Lower leg skin (tissue), 3 donors: Measurements from ENCODE around the gene PCYOX1L.

Source experiments
- POLR2A ChIP-seq, 2 donors: fragments of 450-650 bp; IDR thresholded peaks; one replicate each; pipeline ENCODE4 v1.6.1; 2016 to 2017; ENCODE audit warnings: antibody characterized with exemption in 2 of 2, mild to moderate bottlenecking in 1 of 2, moderate library complexity in 1 of 2
- TF ChIP-seq, protein P1 (sequence below), 3 donors: fragments of 450-650 bp; IDR thresholded peaks; one replicate each; pipeline ENCODE4 v1.5.1; 2016; ENCODE audit warnings: antibody characterized with exemption in 3 of 3, mild to moderate bottlenecking in 3 of 3, moderate library complexity in 2 of 3

DNA sequence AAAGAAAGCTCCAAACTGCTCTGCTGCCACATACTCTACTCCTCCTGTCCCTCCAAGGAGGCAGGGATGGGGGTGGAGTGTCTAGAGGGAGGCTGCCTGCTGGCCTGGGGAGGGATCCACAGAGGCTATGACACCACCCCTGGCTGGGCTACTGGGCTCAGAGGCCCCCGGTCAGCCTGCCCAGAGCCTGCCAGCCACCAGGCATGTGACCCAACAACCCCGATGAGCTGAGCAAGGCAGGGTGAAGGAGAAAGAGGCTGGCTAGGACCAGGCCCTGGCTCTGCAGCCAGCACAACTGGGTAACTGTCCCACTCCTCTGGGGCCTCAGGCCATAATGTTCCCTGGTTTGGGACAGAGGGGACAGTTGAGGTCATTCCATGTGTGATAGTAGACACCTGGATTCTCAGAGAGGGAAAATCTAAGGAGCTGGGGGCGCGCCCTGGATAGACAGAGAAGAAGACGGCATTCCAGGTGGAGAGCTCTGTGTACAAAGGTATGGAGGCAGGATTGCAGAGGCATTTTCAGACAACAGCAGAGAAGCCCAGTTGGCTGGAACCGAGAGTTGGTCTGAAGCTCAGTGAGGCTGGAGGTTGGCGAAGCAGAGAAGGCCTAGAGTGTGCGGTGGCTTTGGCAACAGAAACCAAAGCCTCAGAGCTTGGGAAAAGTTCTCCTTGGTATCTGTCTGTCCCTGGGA is 55.1 kb downstream of the PCYOX1L start:
- TF ChIP-seq, protein P1, sequence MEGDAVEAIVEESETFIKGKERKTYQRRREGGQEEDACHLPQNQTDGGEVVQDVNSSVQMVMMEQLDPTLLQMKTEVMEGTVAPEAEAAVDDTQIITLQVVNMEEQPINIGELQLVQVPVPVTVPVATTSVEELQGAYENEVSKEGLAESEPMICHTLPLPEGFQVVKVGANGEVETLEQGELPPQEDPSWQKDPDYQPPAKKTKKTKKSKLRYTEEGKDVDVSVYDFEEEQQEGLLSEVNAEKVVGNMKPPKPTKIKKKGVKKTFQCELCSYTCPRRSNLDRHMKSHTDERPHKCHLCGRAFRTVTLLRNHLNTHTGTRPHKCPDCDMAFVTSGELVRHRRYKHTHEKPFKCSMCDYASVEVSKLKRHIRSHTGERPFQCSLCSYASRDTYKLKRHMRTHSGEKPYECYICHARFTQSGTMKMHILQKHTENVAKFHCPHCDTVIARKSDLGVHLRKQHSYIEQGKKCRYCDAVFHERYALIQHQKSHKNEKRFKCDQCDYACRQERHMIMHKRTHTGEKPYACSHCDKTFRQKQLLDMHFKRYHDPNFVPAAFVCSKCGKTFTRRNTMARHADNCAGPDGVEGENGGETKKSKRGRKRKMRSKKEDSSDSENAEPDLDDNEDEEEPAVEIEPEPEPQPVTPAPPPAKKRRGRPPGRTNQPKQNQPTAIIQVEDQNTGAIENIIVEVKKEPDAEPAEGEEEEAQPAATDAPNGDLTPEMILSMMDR (IDR thresholded peaks at IDR 0.05) = no peak
- no peak for TF ChIP-seq POLR2A (IDR thresholded peaks at IDR 0.05)
